Measurements from ENCODE around the gene PPP4C.

- TF ChIP-seq, protein P1, sequence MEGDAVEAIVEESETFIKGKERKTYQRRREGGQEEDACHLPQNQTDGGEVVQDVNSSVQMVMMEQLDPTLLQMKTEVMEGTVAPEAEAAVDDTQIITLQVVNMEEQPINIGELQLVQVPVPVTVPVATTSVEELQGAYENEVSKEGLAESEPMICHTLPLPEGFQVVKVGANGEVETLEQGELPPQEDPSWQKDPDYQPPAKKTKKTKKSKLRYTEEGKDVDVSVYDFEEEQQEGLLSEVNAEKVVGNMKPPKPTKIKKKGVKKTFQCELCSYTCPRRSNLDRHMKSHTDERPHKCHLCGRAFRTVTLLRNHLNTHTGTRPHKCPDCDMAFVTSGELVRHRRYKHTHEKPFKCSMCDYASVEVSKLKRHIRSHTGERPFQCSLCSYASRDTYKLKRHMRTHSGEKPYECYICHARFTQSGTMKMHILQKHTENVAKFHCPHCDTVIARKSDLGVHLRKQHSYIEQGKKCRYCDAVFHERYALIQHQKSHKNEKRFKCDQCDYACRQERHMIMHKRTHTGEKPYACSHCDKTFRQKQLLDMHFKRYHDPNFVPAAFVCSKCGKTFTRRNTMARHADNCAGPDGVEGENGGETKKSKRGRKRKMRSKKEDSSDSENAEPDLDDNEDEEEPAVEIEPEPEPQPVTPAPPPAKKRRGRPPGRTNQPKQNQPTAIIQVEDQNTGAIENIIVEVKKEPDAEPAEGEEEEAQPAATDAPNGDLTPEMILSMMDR (IDR thresholded peaks at IDR 0.05; ENCODE audit: poor library complexity, severe bottlenecking) = no peak
- TF ChIP-seq RAD21 (conservative IDR thresholded peaks at IDR 0.05) = no peak
- TF ChIP-seq TAF1 (IDR thresholded peaks at IDR 0.05; ENCODE audit: low read depth) = no peak
Observed at GRCh38 chr16:30051518-30051917, 24.3 kb upstream of the PPP4C start.

Data from neural cell (in vitro differentiated cells).